H1 (cell line): Measurements from ENCODE around the gene TMPRSS3. TPM values are rescaled to one million over a fixed set of nuclear protein-coding genes. Genes with fewer than 3 reads are reported as not detected.

Source experiments
- CTCF ChIA-PET: fragments of 300-600 bp; sonication (Branson Sonifier 250); formaldehyde crosslinking; loops from one replicate; lab custom pipeline; 2021; ENCODE audit not compliant: partially characterized antibody; lab: Charles Lee
- POLR2A ChIA-PET: fragments of 300-600 bp; sonication (Branson Sonifier 250); formaldehyde crosslinking; loops from one replicate; lab custom pipeline; 2021; ENCODE audit warnings: inconsistent platforms; ENCODE audit not compliant: partially characterized antibody; lab: Charles Lee
- DNase-seq, 2 experiments: peaks; one replicate each; pipeline versions ENCODE4 v3.0.0 to v3.0.0-alpha.2; 2010 to 2022; ENCODE audit warnings: low spot score in 2 of 2, low read depth in 1 of 2, mixed read lengths in 1 of 2
- FAIRE-seq: peaks from 2 replicates; lab custom pipeline; 2011; peaks lifted over from hg19 to GRCh38; lab: Jason Lieb, UNC
- H2AFZ ChIP-seq: 2 replicates; pipeline ENCODE4 v1.8.1; 2012; ENCODE audit warnings: low read length, inconsistent platforms
- H2AK5ac ChIP-seq: 2 replicates; pipeline ENCODE4 v1.6.1; 2013; ENCODE audit warnings: low read depth, low read length
- H2BK120ac ChIP-seq: replicated peaks from 2 replicates; pipeline ENCODE3; 2013; ENCODE audit warnings: low read depth, low read length, inconsistent platforms
- H2BK12ac ChIP-seq: 2 replicates; pipeline ENCODE4 v1.6.1; 2013; ENCODE audit warnings: low read depth, low read length
- H2BK15ac ChIP-seq: 2 replicates; pipeline ENCODE4 v1.6.1; 2013; ENCODE audit warnings: low read length
- H2BK20ac ChIP-seq: 2 replicates; pipeline ENCODE4 v1.6.1; 2013; ENCODE audit warnings: low read length
- H2BK5ac ChIP-seq: 2 replicates; pipeline ENCODE4 v1.6.1; 2013; ENCODE audit warnings: low read depth, low read length
- H3K14ac ChIP-seq: 2 replicates; pipeline ENCODE4 v1.6.1; 2013; ENCODE audit warnings: inconsistent platforms; ENCODE audit not compliant: insufficient read length
- H3K18ac ChIP-seq: 2 replicates; pipeline ENCODE4 v1.6.1; 2013; ENCODE audit warnings: low read length; ENCODE audit errors: extremely low read depth
- H3K23ac ChIP-seq: 2 replicates; pipeline ENCODE4 v1.6.1; 2013; ENCODE audit warnings: inconsistent platforms; ENCODE audit not compliant: insufficient read length
- H3K23me2 ChIP-seq: 2 replicates; pipeline ENCODE4 v1.6.1; 2013; ENCODE audit warnings: low read depth, low read length
- H3K27ac ChIP-seq: 2 replicates; pipeline ENCODE4 v1.6.1; 2011; ENCODE audit warnings: low read depth, low read length, inconsistent platforms
- H3K27me3 ChIP-seq, 4 experiments: replicated peaks in 1 of 4; 1 replicate in 1 of 4; 2 replicates in 3 of 4; pipeline versions ENCODE4 v1.6.1 to v1.8.1; 2011 to 2013; ENCODE audit warnings: low read length in 3 of 4, mild to moderate bottlenecking in 3 of 4, inconsistent platforms in 2 of 4, mixed read lengths in 2 of 4, moderate library complexity in 1 of 4; ENCODE audit not compliant: control insufficient read depth in 3 of 4, insufficient read depth in 3 of 4; ENCODE audit errors: extremely low read depth in 1 of 4
- H3K36me3 ChIP-seq, 4 experiments: 2 replicates each; pipeline versions ENCODE4 v1.6.1 to v1.8.1; 2011 to 2013; ENCODE audit warnings: mild to moderate bottlenecking in 4 of 4, low read length in 3 of 4, moderate library complexity in 2 of 4, control low read depth in 1 of 4, inconsistent platforms in 1 of 4; ENCODE audit not compliant: insufficient read depth in 4 of 4, control insufficient read depth in 2 of 4
- H3K4ac ChIP-seq: replicated peaks from 2 replicates; pipeline ENCODE3; 2013; ENCODE audit warnings: low read length, low read depth, mixed read lengths, inconsistent platforms; ENCODE audit not compliant: insufficient read length
- H3K4me1 ChIP-seq, 4 experiments: replicated peaks in 1 of 4; 1 replicate in 1 of 4; 2 replicates in 3 of 4; pipeline versions ENCODE4 v1.6.1 to v1.8.1; 2011 to 2013; ENCODE audit warnings: low read length in 3 of 4, inconsistent platforms in 2 of 4, mixed read lengths in 1 of 4; ENCODE audit not compliant: insufficient read depth in 4 of 4, control insufficient read depth in 3 of 4
- H3K4me2 ChIP-seq, 2 experiments: 2 replicates each; pipeline versions ENCODE4 v1.6.1 to v1.8.1; 2011 to 2013; ENCODE audit warnings: low read depth in 2 of 2, low read length in 2 of 2, control low read depth in 1 of 2, inconsistent platforms in 1 of 2, mild to moderate bottlenecking in 1 of 2; ENCODE audit not compliant: insufficient read depth in 1 of 2
- H3K4me3 ChIP-seq, 4 experiments: fragments of 200-600, 300-600 bp in 1 of 4; sonication (generic), shearing (Covaris generic), sonication (Bioruptor Twin) in 1 of 4; 2 replicates each; pipeline versions ENCODE4 v1.5.1 to v1.8.1; 2011 to 2016; ENCODE audit warnings: low read length in 4 of 4, low read depth in 3 of 4, control low read depth in 2 of 4, inconsistent platforms in 2 of 4, mild to moderate bottlenecking in 2 of 4, mixed read lengths in 1 of 4, moderate library complexity in 1 of 4; ENCODE audit not compliant: insufficient read depth in 2 of 4; ENCODE audit errors: extremely low read depth in 1 of 4
- H3K56ac ChIP-seq: replicated peaks from 2 replicates; pipeline ENCODE3; 2013; ENCODE audit warnings: low read depth, mild to moderate bottlenecking, mixed read lengths, low read length, inconsistent platforms; ENCODE audit not compliant: insufficient read length
- H3K79me1 ChIP-seq: 2 replicates; pipeline ENCODE4 v1.6.1; 2013; ENCODE audit warnings: low read depth, low read length, control low read depth
- H3K79me2 ChIP-seq, 2 experiments: 2 replicates each; pipeline versions ENCODE4 v1.6.1 to v1.8.1; 2012 to 2013; ENCODE audit warnings: low read length in 2 of 2, mild to moderate bottlenecking in 2 of 2, inconsistent platforms in 1 of 2; ENCODE audit not compliant: insufficient read depth in 2 of 2, control insufficient read depth in 1 of 2
- H3K9ac ChIP-seq, 4 experiments: replicated peaks in 1 of 4; 1 replicate in 1 of 4; 2 replicates in 3 of 4; pipeline versions ENCODE4 v1.6.1 to v1.8.1; 2011 to 2013; ENCODE audit warnings: low read depth in 3 of 4, low read length in 3 of 4, control low read depth in 2 of 4, mild to moderate bottlenecking in 2 of 4, moderate library complexity in 2 of 4, inconsistent platforms in 1 of 4; ENCODE audit errors: extremely low read depth in 1 of 4
- H3K9me3 ChIP-seq, 2 experiments: 2 replicates each; pipeline versions ENCODE4 v1.6.1 to v1.8.1; 2012 to 2013; ENCODE audit warnings: mild to moderate bottlenecking in 2 of 2, moderate library complexity in 2 of 2, control low read depth in 1 of 2, inconsistent platforms in 1 of 2, low read depth in 1 of 2, low read length in 1 of 2, mixed read lengths in 1 of 2; ENCODE audit not compliant: insufficient read depth in 2 of 2
- H4K20me1 ChIP-seq, 2 experiments: replicated peaks in 1 of 2; 2 replicates each; pipeline versions ENCODE3 to v1.8.1; 2011 to 2013; ENCODE audit warnings: inconsistent platforms in 2 of 2, low read length in 2 of 2, mild to moderate bottlenecking in 1 of 2; ENCODE audit not compliant: insufficient read depth in 2 of 2, control insufficient read depth in 1 of 2
- H4K5ac ChIP-seq: 2 replicates; pipeline ENCODE4 v1.6.1; 2013; ENCODE audit warnings: low read length, low read depth, mixed read lengths, inconsistent platforms; ENCODE audit not compliant: insufficient read length
- H4K8ac ChIP-seq: 2 replicates; pipeline ENCODE4 v1.8.0; 2013; ENCODE audit warnings: mild to moderate bottlenecking, moderate library complexity, low read length, inconsistent platforms; ENCODE audit not compliant: insufficient read depth; ENCODE audit errors: extremely low read depth
- H4K91ac ChIP-seq: replicated peaks from 2 replicates; pipeline ENCODE3; 2013; ENCODE audit warnings: low read length, mixed read lengths, inconsistent platforms; ENCODE audit not compliant: insufficient read length
- ASH2L ChIP-seq: fragments of 200-600, 300-600 bp; sonication (generic); IDR thresholded peaks from one replicate; pipeline ENCODE4 v1.7.1; 2017; ENCODE audit warnings: low read length
- GABPA ChIP-seq: IDR thresholded peaks from 2 replicates; pipeline ENCODE4 v1.6.1; 2011; ENCODE audit warnings: mild to moderate bottlenecking, low read length, moderate library complexity, borderline replicate concordance; ENCODE audit not compliant: insufficient read depth
- KDM5A ChIP-seq: fragments of 200-600 bp; IDR thresholded peaks from 2 replicates; pipeline ENCODE4 v1.7.1; 2012; ENCODE audit warnings: mild to moderate bottlenecking, low read length, inconsistent platforms, mixed read lengths
- MAFK ChIP-seq: IDR thresholded peaks from 2 replicates; pipeline ENCODE4 v1.6.1; 2012; ENCODE audit warnings: low read depth, mild to moderate bottlenecking, improper control_type of control experiment, low read length
- RBBP5 ChIP-seq: IDR thresholded peaks from 2 replicates; pipeline ENCODE4 v1.7.1; 2012; ENCODE audit warnings: low read depth, mild to moderate bottlenecking, inconsistent platforms, low read length, moderate library complexity, borderline replicate concordance
- SAP30 ChIP-seq: fragments of 300-600 bp; sonication (generic); IDR thresholded peaks from 2 replicates; pipeline ENCODE4 v1.7.1; 2012; ENCODE audit warnings: low read length, moderate library complexity, mild to moderate bottlenecking, inconsistent platforms; ENCODE audit not compliant: insufficient read depth, insufficient replicate concordance
- SP4 ChIP-seq: IDR thresholded peaks from 2 replicates; pipeline ENCODE4 v1.6.1; 2012; ENCODE audit warnings: low read length, inconsistent platforms
- SUZ12 ChIP-seq: fragments of 200-600 bp; sonication (generic); IDR thresholded peaks from 2 replicates; pipeline ENCODE4 v1.6.1; 2012; ENCODE audit warnings: mild to moderate bottlenecking, inconsistent platforms, low read length, moderate library complexity, mixed read lengths
- TAF1 ChIP-seq: IDR thresholded peaks from 2 replicates; pipeline ENCODE4 v1.6.1; 2011; ENCODE audit warnings: mild to moderate bottlenecking, low read depth, low read length
- TEAD4 ChIP-seq: IDR thresholded peaks from 2 replicates; pipeline ENCODE4 v1.6.1; 2012; ENCODE audit warnings: low read depth, low read length, inconsistent platforms, mixed read lengths
- YY1 ChIP-seq: IDR thresholded peaks from 2 replicates; pipeline ENCODE4 v1.6.1; 2011; ENCODE audit warnings: low read depth, mild to moderate bottlenecking, low read length
- WGBS, 2 experiments: shearing (Covaris generic) in 1 of 2; methylation state at CpG; one replicate each; pipeline versions ENCODE4 v1.1.6 to v1.1.7; 2013 to 2015; ENCODE audit warnings: low lambda C conversion rate in 2 of 2, mixed read lengths in 2 of 2, inconsistent platforms in 1 of 2, low coverage in 1 of 2, missing lambda C conversion rate in 1 of 2; ENCODE audit not compliant: insufficient replicate concordance in 2 of 2, insufficient coverage in 1 of 2, insufficient read length in 1 of 2; ENCODE audit errors: extremely low coverage in 1 of 2, missing lambda C conversion rate in 1 of 2; 5-methylcytosine and 5-hydroxymethylcytosine counted together
- polyA plus RNA-seq, 7 experiments: library from polyadenylated mRNA; depleted of rRNA in 3 of 7; stranded (reverse) in 5 of 7; unstranded in 2 of 7; fragments of >200 nt in 5 of 7; fragments of 200-250 nt in 2 of 7; gene quantifications; 1 replicate in 5 of 7; 2 replicates in 1 of 7; 4 replicates in 1 of 7; pipeline versions ENCODE4 v1.2.1 to v1.2.3, GENCODE V29; 2011 to 2013; ENCODE audit warnings: missing spikeins in 2 of 7, mixed read lengths in 2 of 7
- total RNA-seq: library from RNA; stranded (reverse); fragmentation: NEBNext Ultra II Directional; extraction: Animal tissue kit (Norgen Biotek cat#: 25700); gene quantifications from 2 replicates; pipeline ENCODE4 v1.2.1, GENCODE V29; 2021

Gene TMPRSS3
- total and polyA plus RNA-seq, 2 of the 8 experiments (the other 6 are each of a cell fraction or from before 2014, with no cell fraction given): 0.38 TPM; not detected in 1

GRCh38 chr21:42400525-42400924 lies 4.7 kb upstream of the TMPRSS3 start:
- peaks cover 3 to 7% of the 10 kb centered on the region in 2 experiments; a peak in 2 of 4 replicates for H3K9me3 ChIP-seq
- H3K79me2 ChIP-seq: no peaks in the 10 kb centered on the region
- no peak for FAIRE-seq
- H3K36me3 ChIP-seq: no peaks in the 10 kb centered on the region
- H3K4me3 ChIP-seq: no peak overlapping the region
- H3K56ac ChIP-seq: no peak overlapping the region
- H3K14ac ChIP-seq: no peak overlapping the region
- no peak for TF ChIP-seq SP4
- TF ChIP-seq SAP30: no peak
- no peak for TF ChIP-seq YY1
- no peak for TF ChIP-seq KDM5A
- no peak for TF ChIP-seq GABPA
- no peak for TF ChIP-seq MAFK
- TF ChIP-seq TEAD4: no peak
- no peak for TF ChIP-seq ASH2L
- TF ChIP-seq RBBP5: no peak
- no peak for TF ChIP-seq SUZ12
- no peak for TF ChIP-seq TAF1
- H2AK5ac ChIP-seq: no peak overlapping the region
- H2AFZ ChIP-seq: no peak overlapping the region
- no peak overlapping the region for H2BK15ac ChIP-seq
- no peak overlapping the region for H3K4me2 ChIP-seq
- WGBS, 2 experiments: 88% methylated on average over 4 of the region's 4 CpGs; no CpG with 5 or more reads in 1 of the 2 experiments
- no peaks in the 10 kb centered on the region for H4K20me1 ChIP-seq
- ChIA-PET POLR2A (no interaction called here), CTCF (interaction anchor here (0.7 to 1.3 kb wide), 4 partner anchors 10 to 133 kb away, joined by 3 to 4 read pairs (median 3); no protein-coding TSS in a partner anchor)
- no peaks in the 10 kb centered on the region for H3K27me3 ChIP-seq
- H4K91ac ChIP-seq: no peak overlapping the region
- no peaks in the 10 kb centered on the region for H3K79me1 ChIP-seq
- H3K23ac ChIP-seq: no peak overlapping the region
- H3K4me1 ChIP-seq: peaks cover 0 to 4% (median 0%) of the 10 kb centered on the region in 4 experiments; a peak in 1 of 7 replicates
- DNase-seq: no peak
- H4K5ac ChIP-seq: no peak overlapping the region
- H2BK20ac ChIP-seq: no peak overlapping the region
- H2BK120ac ChIP-seq: no peak overlapping the region
- H3K23me2 ChIP-seq: no peaks in the 10 kb centered on the region
- H3K27ac ChIP-seq: no peak overlapping the region
- no peak overlapping the region for H3K18ac ChIP-seq
- H3K4ac ChIP-seq: no peak overlapping the region
- H2BK5ac ChIP-seq: no peak overlapping the region
- H3K9ac ChIP-seq: no peak overlapping the region
- no peak overlapping the region for H4K8ac ChIP-seq
- H2BK12ac ChIP-seq: no peak overlapping the region
